ENCODE results near the gene ASCL2. TPM values are rescaled to one million over a fixed set of nuclear protein-coding genes. Genes with fewer than 3 reads are reported as not detected.

ASCL2 gene
- total RNA-seq, 4 donors from 2014 or later = 1.0 to 1.6 (median 1.5) TPM; not detected in 1

GRCh38 chr11:2235588-2236326, 34.6 kb downstream of the ASCL2 start:
- TF ChIP-seq CTCF (IDR thresholded peaks at IDR 0.05) = no peak
- TF ChIP-seq POLR2A (IDR thresholded peaks at IDR 0.05) = no peak
- no peaks in the 10 kb centered on the region for H3K27me3 ChIP-seq
- intact Hi-C loops (cut with DNase I; ENCODE audit: low total_unique reads) = no loop called here
- no peak overlapping the region for H3K4me3 ChIP-seq
- no peaks in the 10 kb centered on the region for H3K36me3 ChIP-seq
- no peaks in the 10 kb centered on the region for H3K4me1 ChIP-seq
- DNase-seq = no peak
- no peaks in the 10 kb centered on the region for H3K9me3 ChIP-seq
- no peak overlapping the region for H3K27ac ChIP-seq

- Histone ChIP-seq H3K4me3 (no peak overlapping the region), H3K9me3 (peaks cover 0 to 4% of the 10 kb centered on the region in 2 donors), H3K27ac (no peak overlapping the region), H3K36me3 (no peaks in the 10 kb centered on the region), H3K4me1 (no peaks in the 10 kb centered on the region), H3K27me3 (no peaks in the 10 kb centered on the region)
- TF ChIP-seq CTCF (IDR thresholded peaks at IDR 0.05) (no peak), POLR2A (IDR thresholded peaks at IDR 0.05) (no peak)
- intact Hi-C loops (cut with DNase I; ENCODE audit: low total_unique reads) = no loop called here
- DNase-seq = no peak
Observed at GRCh38 chr11:2234963-2235362, 35.4 kb downstream of the ASCL2 start.

GRCh38 chr11:2233693-2234455, 36.5 kb downstream of the ASCL2 start:
- Histone ChIP-seq H3K4me3 (no peak overlapping the region), H3K27me3 (no peaks in the 10 kb centered on the region), H3K27ac (no peak overlapping the region), H3K4me1 (no peaks in the 10 kb centered on the region), H3K9me3 (peaks cover 3 to 8% of the 10 kb centered on the region in 2 donors), H3K36me3 (no peaks in the 10 kb centered on the region)
- intact Hi-C loops (cut with DNase I; ENCODE audit: low total_unique reads) = no loop called here
- no peak for DNase-seq
- TF ChIP-seq CTCF (IDR thresholded peaks at IDR 0.05) (no peak), POLR2A (IDR thresholded peaks at IDR 0.05) (no peak)

- Histone ChIP-seq H3K9me3 (peaks cover 3 to 8% of the 10 kb centered on the region in 2 donors), H3K27me3 (no peaks in the 10 kb centered on the region), H3K4me1 (no peaks in the 10 kb centered on the region), H3K27ac (no peak overlapping the region), H3K4me3 (no peak overlapping the region), H3K36me3 (no peaks in the 10 kb centered on the region)
- DNase-seq = no peak
- intact Hi-C loops (cut with DNase I; ENCODE audit: low total_unique reads) = no loop called here
- TF ChIP-seq CTCF (IDR thresholded peaks at IDR 0.05) (no peak), POLR2A (IDR thresholded peaks at IDR 0.05) (no peak)
Observed at GRCh38 chr11:2229713-2230297, 40.6 kb downstream of the ASCL2 start.

- DNase-seq = no peak
- no peak overlapping the region for H3K4me3 ChIP-seq
- intact Hi-C loops (cut with DNase I; ENCODE audit: low total_unique reads) = no loop called here
- H3K4me1 ChIP-seq = no peaks in the 10 kb centered on the region
- no peak overlapping the region for H3K27ac ChIP-seq
- H3K9me3 ChIP-seq = no peaks in the 10 kb centered on the region
- TF ChIP-seq CTCF (IDR thresholded peaks at IDR 0.05) (no peak), POLR2A (IDR thresholded peaks at IDR 0.05) (no peak)
- H3K36me3 ChIP-seq = no peaks in the 10 kb centered on the region
- no peaks in the 10 kb centered on the region for H3K27me3 ChIP-seq
Observed at GRCh38 chr11:2224254-2224653, 46.1 kb downstream of the ASCL2 start.

All from uterus (tissue), 4 donors.